Stimulated activated CD8-positive, alpha-beta memory T cell treated with anti-CD3 and anti-CD28 coated beads, Interleukin-7, amount 100 ng/mL, for 48 hours (primary cell): Measurements from ENCODE around the gene FMNL2.

Source experiments
- DNase-seq, 2 donors: peaks; one replicate each; pipeline ENCODE4 v3.0.0-alpha.2; 2020; ENCODE audit warnings: low read depth in 1 of 2; ENCODE audit errors: extremely low read depth in 1 of 2

Gene FMNL2

GRCh38 chr2:152421521-152422370 lies 86.8 kb downstream of the FMNL2 start:
- DNase-seq: no peak

GRCh38 chr2:152423684-152424083 lies 88.7 kb downstream of the FMNL2 start:
- no peak for DNase-seq

GRCh38 chr2:152425765-152426727 lies 91.1 kb downstream of the FMNL2 start:
- no peak for DNase-seq

- DNase-seq: no peak
Observed at GRCh38 chr2:152426801-152427200, 91.8 kb downstream of the FMNL2 start.

GRCh38 chr2:152427902-152428301 lies 92.9 kb downstream of the FMNL2 start:
- DNase-seq: no peak

GRCh38 chr2:152428800-152429582 lies 94.0 kb downstream of the FMNL2 start:
- no peak for DNase-seq

GRCh38 chr2:152430876-152431275 lies 95.9 kb downstream of the FMNL2 start:
- no peak for DNase-seq

GRCh38 chr2:152431370-152432098 lies 96.6 kb downstream of the FMNL2 start:
- no peak for DNase-seq

GRCh38 chr2:152432206-152432653 lies 97.3 kb downstream of the FMNL2 start:
- no peak for DNase-seq

GRCh38 chr2:152432765-152433164 lies 97.8 kb downstream of the FMNL2 start:
- no peak for DNase-seq

GRCh38 chr2:152433289-152433688 lies 98.3 kb downstream of the FMNL2 start:
- no peak for DNase-seq

GRCh38 chr2:152433791-152434190 lies 98.8 kb downstream of the FMNL2 start:
- no peak for DNase-seq

GRCh38 chr2:152434395-152435182 lies 99.6 kb downstream of the FMNL2 start:
- DNase-seq: no peak

- no peak for DNase-seq
Observed at GRCh38 chr2:152436148-152436547, 101.2 kb downstream of the FMNL2 start.

GRCh38 chr2:152437276-152438108 lies 102.5 kb downstream of the FMNL2 start:
- DNase-seq: no peak

GRCh38 chr2:152440049-152440448 lies 105.1 kb downstream of the FMNL2 start:
- no peak for DNase-seq

GRCh38 chr2:152440460-152440859 lies 105.5 kb downstream of the FMNL2 start:
- DNase-seq: no peak

GRCh38 chr2:152441961-152442360 lies 107.0 kb downstream of the FMNL2 start:
- DNase-seq: no peak
